Loucy (cell line): ENCODE results near the gene GABRG3.

Source experiments
- EZH2phosphoT487 ChIP-seq: fragments of 200-600 bp; IDR thresholded peaks from 2 replicates; pipeline ENCODE4 v1.6.1; 2018; ENCODE audit warnings: antibody characterized with exemption, mild to moderate bottlenecking, moderate library complexity, borderline replicate concordance
- TF ChIP-seq, protein P1 (sequence below): fragments of 200-600 bp; sonication (generic); conservative IDR thresholded peaks from 2 replicates; pipeline ENCODE4 v1.5.1; 2014; ENCODE audit warnings: mild to moderate bottlenecking, antibody characterized with exemption, low read length

DNA sequence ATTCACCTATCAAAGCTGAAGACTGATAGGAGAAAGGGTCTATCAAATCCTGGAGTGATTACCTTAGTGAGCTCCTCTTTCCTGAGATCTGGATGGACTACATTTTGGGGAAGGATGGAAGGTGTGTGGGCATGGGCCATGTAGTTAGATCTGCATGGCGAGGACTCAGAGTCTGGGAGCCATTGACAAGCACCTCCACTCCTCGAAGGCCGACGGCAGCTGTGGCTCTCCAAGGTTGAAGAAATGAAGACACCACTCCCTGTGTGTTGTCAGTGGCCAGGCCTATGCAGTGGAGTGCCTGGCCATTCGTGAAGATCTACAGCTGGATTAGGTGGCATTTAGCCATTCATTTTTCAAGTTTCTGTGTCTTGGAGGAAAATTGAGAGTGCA lies 509.2 kb downstream of the GABRG3 start:
- TF ChIP-seq, protein P1, sequence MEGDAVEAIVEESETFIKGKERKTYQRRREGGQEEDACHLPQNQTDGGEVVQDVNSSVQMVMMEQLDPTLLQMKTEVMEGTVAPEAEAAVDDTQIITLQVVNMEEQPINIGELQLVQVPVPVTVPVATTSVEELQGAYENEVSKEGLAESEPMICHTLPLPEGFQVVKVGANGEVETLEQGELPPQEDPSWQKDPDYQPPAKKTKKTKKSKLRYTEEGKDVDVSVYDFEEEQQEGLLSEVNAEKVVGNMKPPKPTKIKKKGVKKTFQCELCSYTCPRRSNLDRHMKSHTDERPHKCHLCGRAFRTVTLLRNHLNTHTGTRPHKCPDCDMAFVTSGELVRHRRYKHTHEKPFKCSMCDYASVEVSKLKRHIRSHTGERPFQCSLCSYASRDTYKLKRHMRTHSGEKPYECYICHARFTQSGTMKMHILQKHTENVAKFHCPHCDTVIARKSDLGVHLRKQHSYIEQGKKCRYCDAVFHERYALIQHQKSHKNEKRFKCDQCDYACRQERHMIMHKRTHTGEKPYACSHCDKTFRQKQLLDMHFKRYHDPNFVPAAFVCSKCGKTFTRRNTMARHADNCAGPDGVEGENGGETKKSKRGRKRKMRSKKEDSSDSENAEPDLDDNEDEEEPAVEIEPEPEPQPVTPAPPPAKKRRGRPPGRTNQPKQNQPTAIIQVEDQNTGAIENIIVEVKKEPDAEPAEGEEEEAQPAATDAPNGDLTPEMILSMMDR, result no peak
- no peak for TF ChIP-seq EZH2phosphoT487
